ENCODE data around the gene ARL6IP6. TPM values are rescaled to one million over a fixed set of nuclear protein-coding genes. Genes with fewer than 3 reads are reported as not detected.

The ARL6IP6 gene
- total RNA-seq, 6 experiments from 2014 or later: 9.2 to 32.0 (median 24.3) TPM

DNA sequence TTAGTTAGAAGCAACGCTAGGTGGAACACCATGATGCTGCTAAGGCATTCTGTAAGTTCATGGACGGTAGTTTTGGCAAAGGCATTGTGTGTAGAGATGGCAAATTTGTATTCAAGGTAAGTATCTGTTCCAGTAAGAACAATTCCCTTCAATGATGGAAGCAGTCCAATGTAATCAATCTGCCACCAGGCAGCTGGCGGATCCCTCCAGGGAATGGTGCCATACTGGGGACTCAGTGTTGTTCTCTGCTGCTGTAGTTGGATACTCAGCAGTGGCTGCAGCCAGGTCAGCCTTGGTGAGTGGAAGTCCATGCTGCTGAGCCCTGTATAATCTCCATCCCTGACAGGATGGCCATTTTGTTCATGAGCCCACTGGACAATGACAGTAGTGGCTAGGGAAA is 62.8 kb downstream of the ARL6IP6 start:
- H3K4me1 Mint-ChIP-seq (ENCODE audit: low read depth): no peaks in the 10 kb centered on the region
- H3K27me3 Mint-ChIP-seq (ENCODE audit: insufficient read depth): peaks cover 13% of the 10 kb centered on the region
- peaks cover 2% of the 10 kb centered on the region; the same call in 1 of the 2 replicates for H3K36me3 Mint-ChIP-seq (ENCODE audit: low read depth)
- TF ChIP-seq, protein P1, sequence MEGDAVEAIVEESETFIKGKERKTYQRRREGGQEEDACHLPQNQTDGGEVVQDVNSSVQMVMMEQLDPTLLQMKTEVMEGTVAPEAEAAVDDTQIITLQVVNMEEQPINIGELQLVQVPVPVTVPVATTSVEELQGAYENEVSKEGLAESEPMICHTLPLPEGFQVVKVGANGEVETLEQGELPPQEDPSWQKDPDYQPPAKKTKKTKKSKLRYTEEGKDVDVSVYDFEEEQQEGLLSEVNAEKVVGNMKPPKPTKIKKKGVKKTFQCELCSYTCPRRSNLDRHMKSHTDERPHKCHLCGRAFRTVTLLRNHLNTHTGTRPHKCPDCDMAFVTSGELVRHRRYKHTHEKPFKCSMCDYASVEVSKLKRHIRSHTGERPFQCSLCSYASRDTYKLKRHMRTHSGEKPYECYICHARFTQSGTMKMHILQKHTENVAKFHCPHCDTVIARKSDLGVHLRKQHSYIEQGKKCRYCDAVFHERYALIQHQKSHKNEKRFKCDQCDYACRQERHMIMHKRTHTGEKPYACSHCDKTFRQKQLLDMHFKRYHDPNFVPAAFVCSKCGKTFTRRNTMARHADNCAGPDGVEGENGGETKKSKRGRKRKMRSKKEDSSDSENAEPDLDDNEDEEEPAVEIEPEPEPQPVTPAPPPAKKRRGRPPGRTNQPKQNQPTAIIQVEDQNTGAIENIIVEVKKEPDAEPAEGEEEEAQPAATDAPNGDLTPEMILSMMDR (IDR thresholded peaks at IDR 0.05): no peak
- H3K4me3 Mint-ChIP-seq: no peak overlapping the region
- no peak overlapping the region for H3K27ac Mint-ChIP-seq
- DNase-seq: no peak
- H3K9me3 Mint-ChIP-seq: no peaks in the 10 kb centered on the region

DNA sequence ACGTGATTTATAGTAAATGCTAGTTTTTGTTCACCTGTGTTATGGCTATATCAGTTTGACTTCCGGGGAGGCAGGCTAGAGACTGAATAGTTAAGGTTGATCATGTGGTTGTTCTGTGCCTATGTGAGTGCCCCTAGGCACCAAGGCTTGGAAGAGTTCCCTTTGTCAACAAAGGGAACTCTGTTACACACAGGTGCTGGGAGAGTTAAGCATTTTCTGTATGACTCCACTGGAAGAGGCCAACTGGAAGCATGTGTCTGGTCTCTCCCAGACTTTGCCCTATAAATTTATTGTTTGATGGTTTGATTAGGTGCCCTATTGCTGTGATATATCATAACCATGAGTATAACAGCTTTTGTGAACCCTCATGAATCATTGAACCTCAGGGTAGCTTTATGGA is 63.8 kb downstream of the ARL6IP6 start:
- peaks cover 13% of the 10 kb centered on the region for H3K27me3 Mint-ChIP-seq (ENCODE audit: insufficient read depth)
- H3K4me1 Mint-ChIP-seq (ENCODE audit: low read depth): no peaks in the 10 kb centered on the region
- H3K9me3 Mint-ChIP-seq: peaks cover 4% of the 10 kb centered on the region; the same call in 1 of the 2 replicates
- no peak for DNase-seq
- H3K36me3 Mint-ChIP-seq (ENCODE audit: low read depth): peaks cover 10% of the 10 kb centered on the region; the same call in 1 of the 2 replicates
- H3K4me3 Mint-ChIP-seq: no peak overlapping the region
- no peak overlapping the region for H3K27ac Mint-ChIP-seq
- TF ChIP-seq, protein P1 (IDR thresholded peaks at IDR 0.05): no peak

DNA sequence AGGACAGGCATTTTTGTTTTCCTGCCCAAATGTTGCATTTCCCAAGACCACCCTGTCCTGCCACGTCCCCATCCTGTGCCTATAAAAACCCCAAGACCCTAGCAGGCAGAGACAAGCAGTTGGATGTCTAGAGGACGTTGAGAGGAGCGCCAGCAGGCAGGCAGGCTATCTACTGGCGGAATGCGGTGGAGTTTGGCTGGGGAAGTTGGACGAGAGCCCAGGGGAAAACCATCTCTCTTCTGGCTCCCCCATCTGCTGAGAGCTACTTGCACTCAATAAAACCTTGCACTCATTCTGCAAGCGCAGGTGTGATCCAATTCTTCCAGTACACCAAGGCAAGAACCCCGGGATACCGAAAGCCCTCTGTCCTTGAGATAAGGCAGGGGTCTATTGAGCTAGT is 72.5 kb downstream of the ARL6IP6 start:
- Mint-ChIP-seq H3K9me3 (peaks cover 4% of the 10 kb centered on the region; the same call in 1 of the 2 replicates), H3K36me3 (ENCODE audit: low read depth) (peaks cover 10% of the 10 kb centered on the region; the same call in 1 of the 2 replicates), H3K4me1 (ENCODE audit: low read depth) (no peaks in the 10 kb centered on the region), H3K4me3 (no peak overlapping the region), H3K27me3 (ENCODE audit: insufficient read depth) (peaks cover under 1% of the 10 kb centered on the region; the same call in 1 of the 2 replicates), H3K27ac (no peak overlapping the region)
- TF ChIP-seq, protein P1 (IDR thresholded peaks at IDR 0.05): no peak
- no peak for DNase-seq

DNA sequence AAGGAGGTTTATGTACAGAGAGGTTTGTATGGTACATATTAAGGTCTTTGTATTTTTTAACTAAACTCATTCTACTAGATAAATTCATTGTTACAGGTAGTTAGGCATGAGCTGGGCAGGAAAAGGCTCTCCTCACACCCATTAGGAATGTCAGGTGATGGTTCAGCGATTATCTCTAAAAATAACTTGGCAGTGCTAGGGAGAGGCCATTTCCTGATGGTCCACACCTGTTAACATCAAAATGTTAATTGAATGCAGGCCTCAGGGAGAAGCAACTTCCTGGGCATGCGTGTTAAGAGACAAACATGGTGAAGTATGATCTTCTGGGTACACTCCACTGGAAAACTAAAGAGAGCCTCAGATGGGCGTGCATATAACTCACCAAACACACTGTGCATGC is 73.6 kb downstream of the ARL6IP6 start:
- H3K9me3 Mint-ChIP-seq: peaks cover 2% of the 10 kb centered on the region; the same call in 1 of the 2 replicates
- no peak for DNase-seq
- no peak overlapping the region for H3K4me3 Mint-ChIP-seq
- TF ChIP-seq, protein P1 (IDR thresholded peaks at IDR 0.05): no peak
- H3K36me3 Mint-ChIP-seq (ENCODE audit: low read depth): 0 out of 2 replicates have a peak, but pooled peaks cover 2% of the 10 kb centered on the region
- no peaks in the 10 kb centered on the region for H3K4me1 Mint-ChIP-seq (ENCODE audit: low read depth)
- H3K27ac Mint-ChIP-seq: no peak overlapping the region
- H3K27me3 Mint-ChIP-seq (ENCODE audit: insufficient read depth): no peaks in the 10 kb centered on the region; the same call in 1 of the 2 replicates

DNA sequence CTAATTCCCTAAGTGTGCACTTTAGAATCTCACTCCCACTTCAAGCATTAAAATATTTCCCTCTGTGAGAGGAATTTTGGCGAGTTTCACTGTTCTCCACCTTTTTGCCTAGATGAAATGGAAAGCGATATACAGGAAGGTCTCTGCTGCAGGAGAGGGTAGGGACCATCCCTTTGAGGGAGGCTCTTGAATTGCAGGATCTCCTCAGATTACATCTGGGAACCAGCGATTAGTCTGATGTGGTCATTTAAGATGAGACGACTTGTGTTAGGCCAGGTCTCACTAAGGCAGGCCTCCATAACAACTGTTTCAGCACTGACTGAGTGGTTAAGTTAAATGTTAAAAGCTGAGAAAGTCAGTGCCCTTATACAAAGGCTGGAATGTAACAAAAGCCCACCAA is 74.6 kb downstream of the ARL6IP6 start:
- Mint-ChIP-seq H3K27me3 (ENCODE audit: insufficient read depth) (no peaks in the 10 kb centered on the region; the same call in 1 of the 2 replicates), H3K4me3 (no peak overlapping the region), H3K9me3 (no peaks in the 10 kb centered on the region), H3K27ac (no peak overlapping the region), H3K36me3 (ENCODE audit: low read depth) (no peaks in the 10 kb centered on the region), H3K4me1 (ENCODE audit: low read depth) (no peaks in the 10 kb centered on the region)
- no peak for DNase-seq
- TF ChIP-seq, protein P1 (IDR thresholded peaks at IDR 0.05): no peak

Measured in HFFc6 (cell line).